Measurements from ENCODE around the gene PLPP7. TPM values are rescaled to one million over a fixed set of nuclear protein-coding genes. Genes with fewer than 3 reads are reported as not detected.

PLPP7 gene
- total and polyA plus RNA-seq, 4 donors, result 0.18 to 0.59 (median 0.51) TPM; not detected in 1

- peak overlapping the region; percentile 19 to 90 for H3K9ac ChIP-seq (ENCODE audit: low read depth in 1 of 2, low read length in 2 of 2)
- H3K27ac ChIP-seq (ENCODE audit: low read depth in 1 of 2, low read length in 2 of 2), result peak overlapping the region; percentile 64 to 68
- no peak for TF ChIP-seq FOXA1 (IDR thresholded peaks at IDR 0.05)
- TF ChIP-seq GABPA (IDR thresholded peaks at IDR 0.05 in 1 of 2, conservative IDR thresholded peaks at IDR 0.05 in 1 of 2), result no peak
- no peak for TF ChIP-seq YY1 (IDR thresholded peaks at IDR 0.05)
- TF ChIP-seq TAF1 (conservative IDR thresholded peaks at IDR 0.05), result no peak
- no peak for TF ChIP-seq NR2F2 (IDR thresholded peaks at IDR 0.05)
- TF ChIP-seq, protein P1, sequence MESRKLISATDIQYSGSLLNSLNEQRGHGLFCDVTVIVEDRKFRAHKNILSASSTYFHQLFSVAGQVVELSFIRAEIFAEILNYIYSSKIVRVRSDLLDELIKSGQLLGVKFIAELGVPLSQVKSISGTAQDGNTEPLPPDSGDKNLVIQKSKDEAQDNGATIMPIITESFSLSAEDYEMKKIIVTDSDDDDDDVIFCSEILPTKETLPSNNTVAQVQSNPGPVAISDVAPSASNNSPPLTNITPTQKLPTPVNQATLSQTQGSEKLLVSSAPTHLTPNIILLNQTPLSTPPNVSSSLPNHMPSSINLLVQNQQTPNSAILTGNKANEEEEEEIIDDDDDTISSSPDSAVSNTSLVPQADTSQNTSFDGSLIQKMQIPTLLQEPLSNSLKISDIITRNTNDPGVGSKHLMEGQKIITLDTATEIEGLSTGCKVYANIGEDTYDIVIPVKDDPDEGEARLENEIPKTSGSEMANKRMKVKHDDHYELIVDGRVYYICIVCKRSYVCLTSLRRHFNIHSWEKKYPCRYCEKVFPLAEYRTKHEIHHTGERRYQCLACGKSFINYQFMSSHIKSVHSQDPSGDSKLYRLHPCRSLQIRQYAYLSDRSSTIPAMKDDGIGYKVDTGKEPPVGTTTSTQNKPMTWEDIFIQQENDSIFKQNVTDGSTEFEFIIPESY (IDR thresholded peaks at IDR 0.05), result no peak
- no peak for TF ChIP-seq RXRA (IDR thresholded peaks at IDR 0.05)
- TF ChIP-seq EGR1 (IDR thresholded peaks at IDR 0.05; ENCODE audit: low read depth in 2 of 2), result no peak
- DNase-seq (ENCODE audit: low spot score), result peak; percentile 61
- WGBS, result 69% methylated on average over 18 of the region's 18 CpGs
- H3K4me1 ChIP-seq (ENCODE audit: control insufficient read depth in 4 of 4, insufficient read depth in 4 of 4, low read length in 3 of 4), result peaks cover 3 to 9% (median 5%) of the 10 kb centered on the region in 4 donors
- no peaks in the 10 kb centered on the region for H3K36me3 ChIP-seq (ENCODE audit: control insufficient read depth in 4 of 4, insufficient read depth in 3 of 4, low read depth in 1 of 4, low read length in 3 of 4)
- H3K9me3 ChIP-seq (ENCODE audit: control insufficient read depth in 4 of 4, low read length in 3 of 4), result no peaks in the 10 kb centered on the region
- H3K27me3 ChIP-seq (ENCODE audit: control insufficient read depth in 4 of 4, insufficient read depth in 4 of 4, low read length in 3 of 4), result no peaks in the 10 kb centered on the region
- H3K4me3 ChIP-seq (ENCODE audit: low read depth in 1 of 3, low read length in 3 of 3), result peak overlapping the region in 2 of 3 donors; percentile 49 to 77
These were observed 14.7 kb upstream of the PLPP7 start for GRCh38 chr9:131274674-131275331.

GRCh38 chr9:131275332-131276093 is 14.0 kb upstream of the PLPP7 start:
- Histone ChIP-seq H3K9me3 (ENCODE audit: control insufficient read depth in 4 of 4, low read length in 3 of 4) (no peaks in the 10 kb centered on the region), H3K27me3 (ENCODE audit: control insufficient read depth in 4 of 4, insufficient read depth in 4 of 4, low read length in 3 of 4) (no peaks in the 10 kb centered on the region), H3K36me3 (ENCODE audit: control insufficient read depth in 4 of 4, insufficient read depth in 3 of 4, low read depth in 1 of 4, low read length in 3 of 4) (no peaks in the 10 kb centered on the region), H3K4me1 (ENCODE audit: control insufficient read depth in 4 of 4, insufficient read depth in 4 of 4, low read length in 3 of 4) (peaks cover 3 to 9% (median 5%) of the 10 kb centered on the region in 4 donors), H3K27ac (ENCODE audit: low read depth in 1 of 2, low read length in 2 of 2) (peak overlapping the region; percentile 64 to 68), H3K9ac (ENCODE audit: low read depth in 1 of 2, low read length in 2 of 2) (peak overlapping the region; percentile 22 to 87), H3K4me3 (ENCODE audit: low read depth in 1 of 3, low read length in 3 of 3) (peak overlapping the region; percentile 42 to 77 (median 49))
- TF ChIP-seq, protein P2, sequence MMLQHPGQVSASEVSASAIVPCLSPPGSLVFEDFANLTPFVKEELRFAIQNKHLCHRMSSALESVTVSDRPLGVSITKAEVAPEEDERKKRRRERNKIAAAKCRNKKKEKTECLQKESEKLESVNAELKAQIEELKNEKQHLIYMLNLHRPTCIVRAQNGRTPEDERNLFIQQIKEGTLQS (IDR thresholded peaks at IDR 0.05), result no peak
- no peak for TF ChIP-seq EGR1 (IDR thresholded peaks at IDR 0.05; ENCODE audit: low read depth in 2 of 2)
- TF ChIP-seq RAD21 (IDR thresholded peaks at IDR 0.05), result peak in 1 of 2 donors; percentile 6
- DNase-seq (ENCODE audit: low spot score), result peak; percentile 56
- WGBS, result 66% methylated on average over 29 of the region's 29 CpGs

GRCh38 chr9:131276094-131276888 is 13.2 kb upstream of the PLPP7 start, which contains the start of gene FAM78A:
FAM78A (minus strand) TSS chr9:131276510; CDS start chr9:131276179, 331 bp downstream.
- H3K4me1 ChIP-seq (ENCODE audit: control insufficient read depth in 4 of 4, insufficient read depth in 4 of 4, low read length in 3 of 4), result peaks cover 2 to 9% (median 4%) of the 10 kb centered on the region in 4 donors
- peak within 1 kb of the TSS; percentile 22 to 87 for H3K9ac ChIP-seq (ENCODE audit: low read depth in 1 of 2, low read length in 2 of 2)
- peaks cover 0 to 4% (median 0%) of the 10 kb centered on the region in 4 donors for H3K27me3 ChIP-seq (ENCODE audit: control insufficient read depth in 4 of 4, insufficient read depth in 4 of 4, low read length in 3 of 4)
- WGBS, result 13% methylated on average over 76 of the region's 76 CpGs
- peak; percentile 60 for DNase-seq (ENCODE audit: low spot score)
- no peaks in the 10 kb centered on the region for H3K36me3 ChIP-seq (ENCODE audit: control insufficient read depth in 4 of 4, insufficient read depth in 3 of 4, low read depth in 1 of 4, low read length in 3 of 4)
- peak within 1 kb of the TSS; percentile 64 to 68 for H3K27ac ChIP-seq (ENCODE audit: low read depth in 1 of 2, low read length in 2 of 2)
- H3K9me3 ChIP-seq (ENCODE audit: control insufficient read depth in 4 of 4, low read length in 3 of 4), result no peaks in the 10 kb centered on the region
- H3K4me3 ChIP-seq (ENCODE audit: low read depth in 1 of 3, low read length in 3 of 3), result peak within 1 kb of the TSS; percentile 42 to 77 (median 49)
- TF ChIP-seq TAF1 (conservative IDR thresholded peaks at IDR 0.05) (no peak), GABPA (IDR thresholded peaks at IDR 0.05 in 1 of 2, conservative IDR thresholded peaks at IDR 0.05 in 1 of 2) (no peak), YY1 (IDR thresholded peaks at IDR 0.05) (no peak), NR2F2 (IDR thresholded peaks at IDR 0.05) (no peak), RXRA (IDR thresholded peaks at IDR 0.05) (no peak), JUND (IDR thresholded peaks at IDR 0.05) (no peak), SP1 (IDR thresholded peaks at IDR 0.05) (no peak), HNF4A (conservative IDR thresholded peaks at IDR 0.05) (no peak), RAD21 (IDR thresholded peaks at IDR 0.05) (no peak), EGR1 (IDR thresholded peaks at IDR 0.05; ENCODE audit: low read depth in 2 of 2) (no peak), FOXA2 (IDR thresholded peaks at IDR 0.05) (no peak), MAX (IDR thresholded peaks at IDR 0.05) (no peak), HNF4G (IDR thresholded peaks at IDR 0.05) (no peak)
- TF ChIP-seq, protein P3, sequence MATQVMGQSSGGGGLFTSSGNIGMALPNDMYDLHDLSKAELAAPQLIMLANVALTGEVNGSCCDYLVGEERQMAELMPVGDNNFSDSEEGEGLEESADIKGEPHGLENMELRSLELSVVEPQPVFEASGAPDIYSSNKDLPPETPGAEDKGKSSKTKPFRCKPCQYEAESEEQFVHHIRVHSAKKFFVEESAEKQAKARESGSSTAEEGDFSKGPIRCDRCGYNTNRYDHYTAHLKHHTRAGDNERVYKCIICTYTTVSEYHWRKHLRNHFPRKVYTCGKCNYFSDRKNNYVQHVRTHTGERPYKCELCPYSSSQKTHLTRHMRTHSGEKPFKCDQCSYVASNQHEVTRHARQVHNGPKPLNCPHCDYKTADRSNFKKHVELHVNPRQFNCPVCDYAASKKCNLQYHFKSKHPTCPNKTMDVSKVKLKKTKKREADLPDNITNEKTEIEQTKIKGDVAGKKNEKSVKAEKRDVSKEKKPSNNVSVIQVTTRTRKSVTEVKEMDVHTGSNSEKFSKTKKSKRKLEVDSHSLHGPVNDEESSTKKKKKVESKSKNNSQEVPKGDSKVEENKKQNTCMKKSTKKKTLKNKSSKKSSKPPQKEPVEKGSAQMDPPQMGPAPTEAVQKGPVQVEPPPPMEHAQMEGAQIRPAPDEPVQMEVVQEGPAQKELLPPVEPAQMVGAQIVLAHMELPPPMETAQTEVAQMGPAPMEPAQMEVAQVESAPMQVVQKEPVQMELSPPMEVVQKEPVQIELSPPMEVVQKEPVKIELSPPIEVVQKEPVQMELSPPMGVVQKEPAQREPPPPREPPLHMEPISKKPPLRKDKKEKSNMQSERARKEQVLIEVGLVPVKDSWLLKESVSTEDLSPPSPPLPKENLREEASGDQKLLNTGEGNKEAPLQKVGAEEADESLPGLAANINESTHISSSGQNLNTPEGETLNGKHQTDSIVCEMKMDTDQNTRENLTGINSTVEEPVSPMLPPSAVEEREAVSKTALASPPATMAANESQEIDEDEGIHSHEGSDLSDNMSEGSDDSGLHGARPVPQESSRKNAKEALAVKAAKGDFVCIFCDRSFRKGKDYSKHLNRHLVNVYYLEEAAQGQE (IDR thresholded peaks at IDR 0.05), result no peak
- TF ChIP-seq, protein P2 (IDR thresholded peaks at IDR 0.05), result no peak

All from liver (tissue), 9 donors.